Measurements from ENCODE around the gene RAB17.

The RAB17 gene

GRCh38 chr2:237540823-237541222 is 49.7 kb downstream of the RAB17 start:
- in situ Hi-C loops (cut with HindIII; ENCODE audit: low sequenced_read_pairs) = no loop called here

GRCh38 chr2:237540223-237540775 is 50.2 kb downstream of the RAB17 start:
- in situ Hi-C loops (cut with HindIII; ENCODE audit: low sequenced_read_pairs) = no loop called here

- in situ Hi-C loops (cut with HindIII; ENCODE audit: low sequenced_read_pairs) = no loop called here
These were observed 50.9 kb downstream of the RAB17 start for GRCh38 chr2:237539681-237540080.

GRCh38 chr2:237538901-237539300 is 51.6 kb downstream of the RAB17 start:
- in situ Hi-C loops (cut with HindIII; ENCODE audit: low sequenced_read_pairs) = no loop called here

GRCh38 chr2:237538001-237538720 is 52.4 kb downstream of the RAB17 start:
- in situ Hi-C loops (cut with HindIII; ENCODE audit: low sequenced_read_pairs) = no loop called here

GRCh38 chr2:237536617-237537016 is 53.9 kb downstream of the RAB17 start:
- in situ Hi-C loops (cut with HindIII; ENCODE audit: low sequenced_read_pairs) = no loop called here

GRCh38 chr2:237536083-237536415 is 54.5 kb downstream of the RAB17 start:
- in situ Hi-C loops (cut with HindIII; ENCODE audit: low sequenced_read_pairs) = no loop called here

- in situ Hi-C loops (cut with HindIII; ENCODE audit: low sequenced_read_pairs) = no loop called here
These were observed 55.0 kb downstream of the RAB17 start for GRCh38 chr2:237535385-237536082.

- in situ Hi-C loops (cut with HindIII; ENCODE audit: low sequenced_read_pairs) = no loop called here
These were observed 56.2 kb downstream of the RAB17 start for GRCh38 chr2:237534380-237534779.

- in situ Hi-C loops (cut with HindIII; ENCODE audit: low sequenced_read_pairs) = no loop called here
These were observed 56.8 kb downstream of the RAB17 start for GRCh38 chr2:237533668-237534161.

GRCh38 chr2:237532160-237532559 is 58.4 kb downstream of the RAB17 start:
- in situ Hi-C loops (cut with HindIII; ENCODE audit: low sequenced_read_pairs) = no loop called here

GRCh38 chr2:237530472-237531433 is 59.8 kb downstream of the RAB17 start:
- in situ Hi-C loops (cut with HindIII; ENCODE audit: low sequenced_read_pairs) = no loop called here

- in situ Hi-C loops (cut with HindIII; ENCODE audit: low sequenced_read_pairs) = no loop called here
These were observed 60.8 kb downstream of the RAB17 start for GRCh38 chr2:237529452-237530402.

GRCh38 chr2:237527766-237528165 is 62.8 kb downstream of the RAB17 start:
- in situ Hi-C loops (cut with HindIII; ENCODE audit: low sequenced_read_pairs) = no loop called here

GRCh38 chr2:237527233-237527632 is 63.3 kb downstream of the RAB17 start:
- in situ Hi-C loops (cut with HindIII; ENCODE audit: low sequenced_read_pairs) = no loop called here

- in situ Hi-C loops (cut with HindIII; ENCODE audit: low sequenced_read_pairs) = no loop called here
These were observed 64.9 kb downstream of the RAB17 start for GRCh38 chr2:237525559-237526157.

- in situ Hi-C loops (cut with HindIII; ENCODE audit: low sequenced_read_pairs) = no loop called here
These were observed 65.9 kb downstream of the RAB17 start for GRCh38 chr2:237524631-237525030.

Measured in endothelial cell of hepatic sinusoid (primary cell).